ENCODE data around the gene COPE. TPM values are rescaled to one million over a fixed set of nuclear protein-coding genes. Genes with fewer than 3 reads are reported as not detected.

The COPE gene
- 100 to 1,000 TPM; 112 to 223 (median 208) TPM for total RNA-seq

DNA sequence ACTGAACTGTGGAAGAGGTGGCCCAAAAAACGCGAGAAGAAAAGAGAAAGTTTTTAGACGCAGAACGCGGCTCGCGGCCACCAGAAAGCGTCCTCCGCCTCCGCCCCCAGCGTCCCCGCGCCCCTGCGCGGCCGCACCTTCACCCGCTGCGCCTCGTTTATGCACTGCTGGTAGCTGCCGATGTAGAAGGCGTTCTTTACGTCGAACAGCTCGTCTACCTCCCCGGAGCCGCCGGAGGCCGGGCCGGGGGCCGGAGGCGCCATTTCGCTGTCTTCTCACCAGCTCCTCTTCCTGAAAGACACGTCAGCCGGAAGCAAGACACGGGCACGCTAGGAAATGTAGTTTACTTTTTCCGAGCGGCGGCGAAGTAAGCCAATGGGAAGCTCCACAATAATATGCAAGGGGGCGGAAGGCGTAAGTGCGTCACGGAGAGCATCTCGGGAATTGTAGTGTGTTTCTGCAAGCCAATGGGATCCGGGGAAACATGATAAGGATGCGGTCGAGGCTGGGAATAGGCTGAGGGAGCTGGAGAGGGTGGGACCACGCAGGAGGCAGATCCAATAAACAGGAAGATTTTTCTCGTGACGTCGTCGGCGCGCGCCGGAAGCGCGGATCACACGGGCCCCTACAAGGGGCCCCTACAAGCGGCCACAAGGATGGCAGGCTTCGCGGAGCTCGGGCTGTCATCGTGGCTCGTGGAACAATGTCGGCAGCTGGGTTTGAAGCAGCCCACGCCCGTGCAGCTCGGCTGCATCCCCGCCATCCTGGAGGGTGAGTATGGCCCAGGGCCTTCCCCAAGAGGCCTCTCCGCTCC lies at the start of gene COPE, which contains the start of gene DDX49:
Gene COPE (minus strand): TSS at position 302 of the 814 bp plus-strand sequence. CDS start 39 bp downstream, at position 263.
Gene DDX49 (plus strand): TSS at position 630 of the 814 bp plus-strand sequence. CDS start 27 bp downstream, at position 657.
- H3K9me3 ChIP-seq, result no peaks in the 10 kb centered on the region
- TF ChIP-seq POLR2AphosphoS5 (IDR thresholded peaks at IDR 0.05) (peak in 2 of 3 donors; percentile 80 to 90), EP300 (IDR thresholded peaks at IDR 0.05) (no peak), POLR2A (IDR thresholded peaks at IDR 0.05) (peak; percentile 77 to 93)
- TF ChIP-seq, protein P1, sequence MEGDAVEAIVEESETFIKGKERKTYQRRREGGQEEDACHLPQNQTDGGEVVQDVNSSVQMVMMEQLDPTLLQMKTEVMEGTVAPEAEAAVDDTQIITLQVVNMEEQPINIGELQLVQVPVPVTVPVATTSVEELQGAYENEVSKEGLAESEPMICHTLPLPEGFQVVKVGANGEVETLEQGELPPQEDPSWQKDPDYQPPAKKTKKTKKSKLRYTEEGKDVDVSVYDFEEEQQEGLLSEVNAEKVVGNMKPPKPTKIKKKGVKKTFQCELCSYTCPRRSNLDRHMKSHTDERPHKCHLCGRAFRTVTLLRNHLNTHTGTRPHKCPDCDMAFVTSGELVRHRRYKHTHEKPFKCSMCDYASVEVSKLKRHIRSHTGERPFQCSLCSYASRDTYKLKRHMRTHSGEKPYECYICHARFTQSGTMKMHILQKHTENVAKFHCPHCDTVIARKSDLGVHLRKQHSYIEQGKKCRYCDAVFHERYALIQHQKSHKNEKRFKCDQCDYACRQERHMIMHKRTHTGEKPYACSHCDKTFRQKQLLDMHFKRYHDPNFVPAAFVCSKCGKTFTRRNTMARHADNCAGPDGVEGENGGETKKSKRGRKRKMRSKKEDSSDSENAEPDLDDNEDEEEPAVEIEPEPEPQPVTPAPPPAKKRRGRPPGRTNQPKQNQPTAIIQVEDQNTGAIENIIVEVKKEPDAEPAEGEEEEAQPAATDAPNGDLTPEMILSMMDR (IDR thresholded peaks at IDR 0.05), result no peak
- H3K36me3 ChIP-seq, result peaks cover 49% of the 10 kb centered on the region

DNA sequence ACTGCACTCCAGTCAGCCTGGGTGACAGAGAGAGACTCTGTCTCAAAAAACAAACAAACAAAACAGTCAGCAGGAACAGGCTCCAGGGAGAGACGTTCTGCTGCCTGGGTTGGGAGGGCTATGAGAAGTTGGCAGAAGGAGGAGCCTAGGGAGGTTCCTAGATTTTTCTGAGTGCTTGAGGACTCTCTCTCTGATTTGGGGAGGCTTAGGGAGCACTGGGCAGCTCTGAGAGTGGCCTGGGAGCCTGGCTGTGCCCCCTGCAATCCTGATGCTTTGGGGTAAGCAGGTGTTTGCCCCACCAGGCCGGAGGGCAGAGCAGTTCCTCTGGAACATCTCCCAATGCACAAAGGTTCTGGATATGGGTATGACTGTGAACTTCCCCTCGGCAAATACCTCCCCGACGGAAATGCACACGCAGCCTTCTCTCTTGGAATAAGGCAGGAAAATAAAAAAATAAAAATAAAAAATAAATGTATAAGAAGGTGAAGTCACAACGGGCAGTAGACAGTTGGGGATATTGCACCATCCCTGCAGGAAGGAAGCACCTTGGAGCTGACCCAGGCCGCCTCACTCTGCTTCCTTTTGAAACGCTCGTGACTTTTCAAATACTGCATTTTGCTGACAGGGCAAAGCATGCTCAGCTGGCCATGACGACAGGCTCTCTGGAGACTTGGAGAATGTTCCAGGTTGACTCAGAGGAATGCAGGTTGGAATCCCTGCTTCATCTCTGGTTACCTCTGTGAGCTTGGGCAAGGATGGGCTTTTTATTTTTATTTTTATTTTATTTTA lies 48.4 kb upstream of the COPE start:
- peaks cover 7% of the 10 kb centered on the region for H3K27me3 ChIP-seq
- 27% methylated on average over 11 of the region's 11 CpGs for WGBS
- H3K36me3 ChIP-seq, result no peaks in the 10 kb centered on the region
- no peak overlapping the region for H3K4me3 ChIP-seq
- TF ChIP-seq EP300 (IDR thresholded peaks at IDR 0.05), result no peak
- peak in 1 of 3 donors; percentile 59 for TF ChIP-seq POLR2AphosphoS5 (IDR thresholded peaks at IDR 0.05)
- H3K27ac ChIP-seq, result peak overlapping the region; percentile 52
- H3K9me3 ChIP-seq, result no peaks in the 10 kb centered on the region
- DNase-seq (ENCODE audit: low spot score in 2 of 2), result peak; percentile 85 to 91
- peaks cover 25% of the 10 kb centered on the region for H3K4me1 ChIP-seq

More for the DNA sequence above, at the start of gene COPE, which contains the start of gene DDX49:
- WGBS, result under 1% methylated on average over 44 of the region's 72 CpGs
- H3K27me3 ChIP-seq, result no peaks in the 10 kb centered on the region
- DNase-seq (ENCODE audit: low spot score in 2 of 2), result peak; percentile 99
- H3K4me1 ChIP-seq, result peaks cover 32% of the 10 kb centered on the region
- peak within 1 kb of the TSS; percentile 94 for H3K27ac ChIP-seq
- peak within 1 kb of the TSS; percentile 96 for H3K4me3 ChIP-seq

DNA sequence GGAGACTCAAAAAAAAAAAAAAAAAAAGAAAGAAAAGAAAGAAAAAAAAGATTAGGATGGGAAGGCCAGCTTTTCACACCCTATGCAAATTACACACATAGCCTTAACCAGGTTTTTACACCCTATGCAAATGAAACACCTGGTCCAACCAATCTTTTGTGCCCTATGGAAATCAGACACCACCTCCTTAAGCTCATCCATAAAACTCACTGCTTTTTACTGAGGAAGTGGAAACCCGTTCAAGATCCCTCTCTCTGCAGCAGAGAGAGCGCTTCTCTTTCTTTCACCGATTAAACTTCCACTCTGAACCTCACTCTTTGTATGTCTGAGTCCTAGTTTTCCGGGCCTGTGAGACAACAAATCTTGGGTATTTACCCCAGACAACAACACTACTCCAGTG lies 47.1 kb upstream of the COPE start:
- no peaks in the 10 kb centered on the region for H3K9me3 ChIP-seq
- 51% methylated on average over 4 of the region's 4 CpGs for WGBS
- DNase-seq (ENCODE audit: low spot score in 2 of 2), result no peak

DNA sequence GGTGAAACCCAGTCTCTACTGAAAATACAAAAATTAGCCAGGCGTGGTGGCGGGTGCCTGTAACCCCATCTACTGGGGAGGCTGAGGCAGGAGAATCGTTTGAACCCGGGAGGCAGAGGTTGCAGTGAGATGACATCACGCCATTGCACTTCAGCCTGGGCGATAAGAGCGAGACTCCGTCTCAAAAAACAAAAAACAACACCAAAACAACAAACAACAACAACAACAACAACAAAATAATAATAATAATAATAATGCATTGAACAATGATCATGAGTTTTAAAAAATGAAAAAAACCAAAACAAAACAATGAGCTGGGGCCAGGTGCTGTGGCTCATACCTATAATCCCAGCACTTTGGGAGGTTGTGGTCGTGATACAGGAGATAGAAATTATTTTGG lies 44.9 kb upstream of the COPE start:
- no peak for TF ChIP-seq POLR2A (IDR thresholded peaks at IDR 0.05)
- TF ChIP-seq POLR2AphosphoS5 (IDR thresholded peaks at IDR 0.05), result no peak
- TF ChIP-seq EP300 (IDR thresholded peaks at IDR 0.05), result no peak
- TF ChIP-seq, protein P1 (IDR thresholded peaks at IDR 0.05), result no peak
- Histone ChIP-seq H3K27me3 (peaks cover 19% of the 10 kb centered on the region), H3K4me1 (peaks cover 17% of the 10 kb centered on the region), H3K36me3 (no peaks in the 10 kb centered on the region), H3K9me3 (no peaks in the 10 kb centered on the region), H3K4me3 (no peak overlapping the region), H3K27ac (no peak overlapping the region)
- 90% methylated on average over 9 of the region's 9 CpGs for WGBS
- no peak for DNase-seq (ENCODE audit: low spot score in 2 of 2)

More for the DNA sequence above, 47.1 kb upstream of the COPE start:
- H3K36me3 ChIP-seq, result no peaks in the 10 kb centered on the region
- peaks cover 30% of the 10 kb centered on the region for H3K4me1 ChIP-seq
- peaks cover 19% of the 10 kb centered on the region for H3K27me3 ChIP-seq
- no peak overlapping the region for H3K4me3 ChIP-seq
- H3K27ac ChIP-seq, result no peak overlapping the region
- TF ChIP-seq POLR2A (IDR thresholded peaks at IDR 0.05) (no peak), POLR2AphosphoS5 (IDR thresholded peaks at IDR 0.05) (no peak), EP300 (IDR thresholded peaks at IDR 0.05) (no peak)
- TF ChIP-seq, protein P1 (IDR thresholded peaks at IDR 0.05), result no peak

DNA sequence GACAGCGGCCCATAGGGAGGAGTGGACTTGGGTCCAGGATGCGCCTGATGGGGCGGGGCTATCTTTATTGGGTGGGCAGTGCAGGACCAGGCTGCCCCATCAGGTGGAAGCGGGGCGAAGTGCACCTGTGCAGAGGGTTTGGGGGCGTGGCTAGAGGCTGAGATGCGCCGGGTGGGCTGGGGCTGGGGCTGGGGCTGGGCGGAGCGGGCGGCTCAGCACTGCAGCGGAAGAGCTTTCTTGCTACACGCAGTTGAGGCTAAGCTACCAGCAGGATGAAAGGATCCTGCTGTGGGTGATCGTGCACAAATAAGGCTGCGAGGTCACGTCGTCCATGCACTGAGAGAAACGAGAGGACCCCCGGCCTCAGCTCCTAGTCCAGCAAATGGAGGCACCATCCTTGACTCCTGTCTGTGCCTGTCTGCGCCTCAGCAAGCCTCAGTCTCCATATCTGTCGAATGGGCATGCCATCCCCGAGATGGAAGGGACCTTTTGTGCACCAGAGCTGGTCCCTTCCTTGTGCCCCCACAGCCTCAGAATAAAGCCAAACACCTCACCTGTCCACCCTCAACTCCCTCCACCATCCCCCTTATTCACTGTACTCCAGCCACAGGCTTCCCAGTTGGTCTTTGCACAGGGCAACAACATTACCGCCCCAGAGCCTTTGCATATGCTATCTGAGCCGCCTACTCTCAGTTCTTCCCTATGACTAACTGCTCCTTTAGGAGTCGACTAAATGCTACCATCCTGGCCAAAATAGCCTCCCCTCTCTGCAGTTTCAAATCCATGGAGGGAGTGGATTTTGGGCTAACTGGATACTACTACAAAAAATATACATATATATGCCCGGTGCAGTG lies 42.8 kb upstream of the COPE start:
- H3K9me3 ChIP-seq, result no peaks in the 10 kb centered on the region
- DNase-seq (ENCODE audit: low spot score in 2 of 2), result no peak
- H3K4me1 ChIP-seq, result peaks cover 5% of the 10 kb centered on the region
- no peak for TF ChIP-seq POLR2A (IDR thresholded peaks at IDR 0.05)
- TF ChIP-seq POLR2AphosphoS5 (IDR thresholded peaks at IDR 0.05), result no peak
- TF ChIP-seq EP300 (IDR thresholded peaks at IDR 0.05), result no peak
- TF ChIP-seq, protein P1 (IDR thresholded peaks at IDR 0.05), result no peak
- no peak overlapping the region for H3K27ac ChIP-seq
- 60% methylated on average over 8 of the region's 26 CpGs for WGBS
- H3K27me3 ChIP-seq, result peaks cover 19% of the 10 kb centered on the region
- no peaks in the 10 kb centered on the region for H3K36me3 ChIP-seq
- H3K4me3 ChIP-seq, result no peak overlapping the region

Data from suprapubic skin (tissue), 4 donors.